8988T (cell line): ENCODE results near the gene MYO9B.

Source experiments
- DNase-seq: peaks from one replicate; pipeline ENCODE4 v3.0.0; 2011

MYO9B gene

GRCh38 chr19:17219286-17219685, 143.7 kb downstream of the MYO9B start:
- no peak for DNase-seq

- no peak for DNase-seq
Measured at GRCh38 chr19:17220207-17220758, 144.7 kb downstream of the MYO9B start.

GRCh38 chr19:17225053-17225452, 149.5 kb downstream of the MYO9B start:
- DNase-seq: no peak

GRCh38 chr19:17226002-17226933, 150.7 kb downstream of the MYO9B start, which contains the start of gene OCEL1:
Gene OCEL1 (plus strand): TSS chr19:17226226. CDS start chr19:17226248, 22 bp downstream.
- DNase-seq: peak; percentile 75

GRCh38 chr19:17227798-17228367, 152.3 kb downstream of the MYO9B start:
- no peak for DNase-seq

GRCh38 chr19:17229890-17230289, 154.3 kb downstream of the MYO9B start:
- no peak for DNase-seq

GRCh38 chr19:17232258-17232657, 156.7 kb downstream of the MYO9B start:
- no peak for DNase-seq

- peak; percentile 68 for DNase-seq
Measured at GRCh38 chr19:17234911-17235299, 159.3 kb downstream of the MYO9B start.

GRCh38 chr19:17235300-17235970, 159.9 kb downstream of the MYO9B start:
- DNase-seq: no peak

- DNase-seq: peak; percentile 66
Measured at GRCh38 chr19:17235971-17236777, 160.6 kb downstream of the MYO9B start.

- no peak for DNase-seq
Measured at GRCh38 chr19:17236811-17237543, 161.4 kb downstream of the MYO9B start.

- DNase-seq: no peak
Measured at GRCh38 chr19:17237747-17238706, 162.4 kb downstream of the MYO9B start.

- peak; percentile 21 for DNase-seq
Measured at GRCh38 chr19:17240062-17240752, 164.6 kb downstream of the MYO9B start.

GRCh38 chr19:17240826-17241399, 165.3 kb downstream of the MYO9B start:
- DNase-seq: no peak

- peak; percentile 33 for DNase-seq
Measured at GRCh38 chr19:17242431-17243208, 167.0 kb downstream of the MYO9B start.

- DNase-seq: peak; percentile 48
Measured at GRCh38 chr19:17243211-17243829, 167.7 kb downstream of the MYO9B start.

GRCh38 chr19:17243830-17244617, 168.4 kb downstream of the MYO9B start:
- DNase-seq: peak; percentile 75
